ENCODE data around the gene OLIG3. TPM values are rescaled to one million over a fixed set of nuclear protein-coding genes. Genes with fewer than 3 reads are reported as not detected.
A peak's percentile ranks its signal among the peaks of the same experiment; 100 is the strongest.

OLIG3 gene
- total RNA-seq, 1 experiment from 2014 or later, result 5.4 TPM

DNA sequence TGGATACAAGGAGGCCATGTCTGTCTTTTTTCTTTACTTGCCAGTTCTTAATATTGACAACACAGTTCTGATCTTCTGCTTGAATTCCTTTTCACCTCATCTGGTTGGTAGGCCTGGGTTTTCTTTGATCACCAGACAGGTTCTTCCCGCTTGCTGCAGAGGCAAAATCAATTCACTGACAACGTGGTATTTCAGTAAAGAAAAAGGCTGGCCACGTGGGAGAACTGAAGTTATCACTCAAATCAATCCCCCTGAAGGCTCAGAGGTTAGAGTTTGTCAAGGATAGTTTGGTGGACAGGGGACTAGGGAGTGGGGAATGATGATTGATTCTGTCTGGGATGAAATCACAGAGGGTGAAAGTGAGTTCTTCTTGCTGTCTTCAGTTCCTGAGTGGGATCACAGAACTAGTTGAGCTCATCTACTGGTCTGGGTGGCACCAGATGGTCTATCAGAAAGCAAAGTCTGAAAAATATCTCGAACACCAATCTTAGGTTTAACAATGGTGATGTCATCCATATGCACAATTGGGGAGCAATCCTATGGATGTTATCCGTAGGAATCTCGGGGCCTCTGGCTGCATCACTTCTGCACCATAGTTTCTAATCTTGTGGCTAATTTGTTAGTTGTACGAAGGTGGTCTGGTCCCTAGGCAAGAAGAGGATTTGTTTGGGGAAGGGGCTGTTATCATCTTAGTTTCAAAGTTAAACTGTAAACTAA lies 37.3 kb upstream of the OLIG3 start:
- H3K9me3 Mint-ChIP-seq, result peaks cover 10% of the 10 kb centered on the region
- no peak overlapping the region for H3K4me3 Mint-ChIP-seq
- no peak for TF ChIP-seq SP1 (CRISPR knock-in tag; conservative IDR thresholded peaks at IDR 0.05)
- TF ChIP-seq ESRRA (CRISPR knock-in tag; IDR thresholded peaks at IDR 0.05; ENCODE audit: borderline replicate concordance), result no peak
- TF ChIP-seq JUN (CRISPR knock-in tag; IDR thresholded peaks at IDR 0.05), result no peak
- no peak for TF ChIP-seq CREB1 (CRISPR knock-in tag; IDR thresholded peaks at IDR 0.05)
- TF ChIP-seq NFATC4 (CRISPR knock-in tag; IDR thresholded peaks at IDR 0.05), result no peak
- no peak for TF ChIP-seq NR1H2 (CRISPR knock-in tag; IDR thresholded peaks at IDR 0.05)
- TF ChIP-seq, protein P1, sequence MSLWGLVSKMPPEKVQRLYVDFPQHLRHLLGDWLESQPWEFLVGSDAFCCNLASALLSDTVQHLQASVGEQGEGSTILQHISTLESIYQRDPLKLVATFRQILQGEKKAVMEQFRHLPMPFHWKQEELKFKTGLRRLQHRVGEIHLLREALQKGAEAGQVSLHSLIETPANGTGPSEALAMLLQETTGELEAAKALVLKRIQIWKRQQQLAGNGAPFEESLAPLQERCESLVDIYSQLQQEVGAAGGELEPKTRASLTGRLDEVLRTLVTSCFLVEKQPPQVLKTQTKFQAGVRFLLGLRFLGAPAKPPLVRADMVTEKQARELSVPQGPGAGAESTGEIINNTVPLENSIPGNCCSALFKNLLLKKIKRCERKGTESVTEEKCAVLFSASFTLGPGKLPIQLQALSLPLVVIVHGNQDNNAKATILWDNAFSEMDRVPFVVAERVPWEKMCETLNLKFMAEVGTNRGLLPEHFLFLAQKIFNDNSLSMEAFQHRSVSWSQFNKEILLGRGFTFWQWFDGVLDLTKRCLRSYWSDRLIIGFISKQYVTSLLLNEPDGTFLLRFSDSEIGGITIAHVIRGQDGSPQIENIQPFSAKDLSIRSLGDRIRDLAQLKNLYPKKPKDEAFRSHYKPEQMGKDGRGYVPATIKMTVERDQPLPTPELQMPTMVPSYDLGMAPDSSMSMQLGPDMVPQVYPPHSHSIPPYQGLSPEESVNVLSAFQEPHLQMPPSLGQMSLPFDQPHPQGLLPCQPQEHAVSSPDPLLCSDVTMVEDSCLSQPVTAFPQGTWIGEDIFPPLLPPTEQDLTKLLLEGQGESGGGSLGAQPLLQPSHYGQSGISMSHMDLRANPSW (CRISPR knock-in tag; conservative IDR thresholded peaks at IDR 0.05; ENCODE audit: low read depth), result no peak
- TF ChIP-seq ZNF138 (CRISPR knock-in tag; conservative IDR thresholded peaks at IDR 0.05), result no peak
- TF ChIP-seq, protein P2, sequence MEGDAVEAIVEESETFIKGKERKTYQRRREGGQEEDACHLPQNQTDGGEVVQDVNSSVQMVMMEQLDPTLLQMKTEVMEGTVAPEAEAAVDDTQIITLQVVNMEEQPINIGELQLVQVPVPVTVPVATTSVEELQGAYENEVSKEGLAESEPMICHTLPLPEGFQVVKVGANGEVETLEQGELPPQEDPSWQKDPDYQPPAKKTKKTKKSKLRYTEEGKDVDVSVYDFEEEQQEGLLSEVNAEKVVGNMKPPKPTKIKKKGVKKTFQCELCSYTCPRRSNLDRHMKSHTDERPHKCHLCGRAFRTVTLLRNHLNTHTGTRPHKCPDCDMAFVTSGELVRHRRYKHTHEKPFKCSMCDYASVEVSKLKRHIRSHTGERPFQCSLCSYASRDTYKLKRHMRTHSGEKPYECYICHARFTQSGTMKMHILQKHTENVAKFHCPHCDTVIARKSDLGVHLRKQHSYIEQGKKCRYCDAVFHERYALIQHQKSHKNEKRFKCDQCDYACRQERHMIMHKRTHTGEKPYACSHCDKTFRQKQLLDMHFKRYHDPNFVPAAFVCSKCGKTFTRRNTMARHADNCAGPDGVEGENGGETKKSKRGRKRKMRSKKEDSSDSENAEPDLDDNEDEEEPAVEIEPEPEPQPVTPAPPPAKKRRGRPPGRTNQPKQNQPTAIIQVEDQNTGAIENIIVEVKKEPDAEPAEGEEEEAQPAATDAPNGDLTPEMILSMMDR (IDR thresholded peaks at IDR 0.05), result no peak
- TF ChIP-seq SMAD3 (CRISPR knock-in tag; IDR thresholded peaks at IDR 0.05; ENCODE audit: borderline replicate concordance), result no peak
- TF ChIP-seq, protein P3, sequence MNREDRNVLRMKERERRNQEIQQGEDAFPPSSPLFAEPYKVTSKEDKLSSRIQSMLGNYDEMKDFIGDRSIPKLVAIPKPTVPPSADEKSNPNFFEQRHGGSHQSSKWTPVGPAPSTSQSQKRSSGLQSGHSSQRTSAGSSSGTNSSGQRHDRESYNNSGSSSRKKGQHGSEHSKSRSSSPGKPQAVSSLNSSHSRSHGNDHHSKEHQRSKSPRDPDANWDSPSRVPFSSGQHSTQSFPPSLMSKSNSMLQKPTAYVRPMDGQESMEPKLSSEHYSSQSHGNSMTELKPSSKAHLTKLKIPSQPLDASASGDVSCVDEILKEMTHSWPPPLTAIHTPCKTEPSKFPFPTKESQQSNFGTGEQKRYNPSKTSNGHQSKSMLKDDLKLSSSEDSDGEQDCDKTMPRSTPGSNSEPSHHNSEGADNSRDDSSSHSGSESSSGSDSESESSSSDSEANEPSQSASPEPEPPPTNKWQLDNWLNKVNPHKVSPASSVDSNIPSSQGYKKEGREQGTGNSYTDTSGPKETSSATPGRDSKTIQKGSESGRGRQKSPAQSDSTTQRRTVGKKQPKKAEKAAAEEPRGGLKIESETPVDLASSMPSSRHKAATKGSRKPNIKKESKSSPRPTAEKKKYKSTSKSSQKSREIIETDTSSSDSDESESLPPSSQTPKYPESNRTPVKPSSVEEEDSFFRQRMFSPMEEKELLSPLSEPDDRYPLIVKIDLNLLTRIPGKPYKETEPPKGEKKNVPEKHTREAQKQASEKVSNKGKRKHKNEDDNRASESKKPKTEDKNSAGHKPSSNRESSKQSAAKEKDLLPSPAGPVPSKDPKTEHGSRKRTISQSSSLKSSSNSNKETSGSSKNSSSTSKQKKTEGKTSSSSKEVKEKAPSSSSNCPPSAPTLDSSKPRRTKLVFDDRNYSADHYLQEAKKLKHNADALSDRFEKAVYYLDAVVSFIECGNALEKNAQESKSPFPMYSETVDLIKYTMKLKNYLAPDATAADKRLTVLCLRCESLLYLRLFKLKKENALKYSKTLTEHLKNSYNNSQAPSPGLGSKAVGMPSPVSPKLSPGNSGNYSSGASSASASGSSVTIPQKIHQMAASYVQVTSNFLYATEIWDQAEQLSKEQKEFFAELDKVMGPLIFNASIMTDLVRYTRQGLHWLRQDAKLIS (CRISPR knock-in tag; IDR thresholded peaks at IDR 0.05; ENCODE audit: borderline replicate concordance), result no peak
- TF ChIP-seq FOXK1 (CRISPR knock-in tag; IDR thresholded peaks at IDR 0.05), result no peak
- no peak for TF ChIP-seq TCF7 (CRISPR knock-in tag; IDR thresholded peaks at IDR 0.05; ENCODE audit: low read depth)
- TF ChIP-seq NR3C1 (CRISPR knock-in tag; conservative IDR thresholded peaks at IDR 0.05; ENCODE audit: low read depth), result no peak
- no peak for TF ChIP-seq RELA (CRISPR knock-in tag; IDR thresholded peaks at IDR 0.05; ENCODE audit: borderline replicate concordance)
- TF ChIP-seq ZNF416 (CRISPR knock-in tag; IDR thresholded peaks at IDR 0.05), result no peak
- no peaks in the 10 kb centered on the region; the same call in 1 of the 2 replicates for H3K27me3 Mint-ChIP-seq (ENCODE audit: low read depth)
- H3K36me3 Mint-ChIP-seq, result peaks cover under 1% of the 10 kb centered on the region
- CTCF ChIA-PET, result interaction anchor here (1.3 kb wide), 1 partner anchor 58 kb away, joined by 3 read pairs; no protein-coding TSS in a partner anchor
- DNase-seq (ENCODE audit: low spot score) (no peak), ATAC-seq (no peak)
- H3K27ac Mint-ChIP-seq, result no peak overlapping the region
- POLR2A ChIA-PET, result no interaction called here
- peaks cover 6% of the 10 kb centered on the region for H3K4me1 Mint-ChIP-seq

DNA sequence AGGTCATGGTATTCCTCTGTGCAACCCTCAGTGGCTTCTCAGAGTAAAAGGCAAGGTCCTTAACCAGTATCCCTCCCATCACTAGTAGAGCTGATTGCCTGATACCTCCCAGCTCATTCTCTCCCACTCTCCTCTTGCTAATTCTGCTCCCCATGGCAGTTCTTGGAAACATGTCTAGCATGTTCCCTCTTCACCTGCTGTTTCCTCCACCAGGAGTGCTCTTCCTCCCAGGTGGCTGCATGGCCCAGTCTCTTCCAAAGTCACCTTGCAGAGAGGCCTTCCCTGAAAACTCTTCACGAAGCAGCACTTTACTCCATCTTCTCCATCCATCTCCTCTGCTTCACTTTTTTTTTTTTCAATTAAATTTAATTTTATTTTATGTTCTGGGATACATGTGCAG lies 36.2 kb upstream of the OLIG3 start:
- CTCF ChIA-PET, result interaction anchor here (0.6 to 1.2 kb wide), 3 partner anchors 12 to 59 kb away, joined by 3 to 5 read pairs (median 3); no protein-coding TSS in a partner anchor
- peaks cover 19% of the 10 kb centered on the region for H3K9me3 Mint-ChIP-seq
- POLR2A ChIA-PET, result no interaction called here
- DNase-seq (ENCODE audit: low spot score) (no peak), ATAC-seq (peak; percentile 83)
- TF ChIP-seq, protein P4, sequence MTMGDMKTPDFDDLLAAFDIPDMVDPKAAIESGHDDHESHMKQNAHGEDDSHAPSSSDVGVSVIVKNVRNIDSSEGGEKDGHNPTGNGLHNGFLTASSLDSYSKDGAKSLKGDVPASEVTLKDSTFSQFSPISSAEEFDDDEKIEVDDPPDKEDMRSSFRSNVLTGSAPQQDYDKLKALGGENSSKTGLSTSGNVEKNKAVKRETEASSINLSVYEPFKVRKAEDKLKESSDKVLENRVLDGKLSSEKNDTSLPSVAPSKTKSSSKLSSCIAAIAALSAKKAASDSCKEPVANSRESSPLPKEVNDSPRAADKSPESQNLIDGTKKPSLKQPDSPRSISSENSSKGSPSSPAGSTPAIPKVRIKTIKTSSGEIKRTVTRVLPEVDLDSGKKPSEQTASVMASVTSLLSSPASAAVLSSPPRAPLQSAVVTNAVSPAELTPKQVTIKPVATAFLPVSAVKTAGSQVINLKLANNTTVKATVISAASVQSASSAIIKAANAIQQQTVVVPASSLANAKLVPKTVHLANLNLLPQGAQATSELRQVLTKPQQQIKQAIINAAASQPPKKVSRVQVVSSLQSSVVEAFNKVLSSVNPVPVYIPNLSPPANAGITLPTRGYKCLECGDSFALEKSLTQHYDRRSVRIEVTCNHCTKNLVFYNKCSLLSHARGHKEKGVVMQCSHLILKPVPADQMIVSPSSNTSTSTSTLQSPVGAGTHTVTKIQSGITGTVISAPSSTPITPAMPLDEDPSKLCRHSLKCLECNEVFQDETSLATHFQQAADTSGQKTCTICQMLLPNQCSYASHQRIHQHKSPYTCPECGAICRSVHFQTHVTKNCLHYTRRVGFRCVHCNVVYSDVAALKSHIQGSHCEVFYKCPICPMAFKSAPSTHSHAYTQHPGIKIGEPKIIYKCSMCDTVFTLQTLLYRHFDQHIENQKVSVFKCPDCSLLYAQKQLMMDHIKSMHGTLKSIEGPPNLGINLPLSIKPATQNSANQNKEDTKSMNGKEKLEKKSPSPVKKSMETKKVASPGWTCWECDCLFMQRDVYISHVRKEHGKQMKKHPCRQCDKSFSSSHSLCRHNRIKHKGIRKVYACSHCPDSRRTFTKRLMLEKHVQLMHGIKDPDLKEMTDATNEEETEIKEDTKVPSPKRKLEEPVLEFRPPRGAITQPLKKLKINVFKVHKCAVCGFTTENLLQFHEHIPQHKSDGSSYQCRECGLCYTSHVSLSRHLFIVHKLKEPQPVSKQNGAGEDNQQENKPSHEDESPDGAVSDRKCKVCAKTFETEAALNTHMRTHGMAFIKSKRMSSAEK (CRISPR knock-in tag; IDR thresholded peaks at IDR 0.05; ENCODE audit: borderline replicate concordance), result no peak
- no peak for TF ChIP-seq NFYB (CRISPR knock-in tag; conservative IDR thresholded peaks at IDR 0.05; ENCODE audit: low read depth)
- no peak overlapping the region for H3K4me3 Mint-ChIP-seq
- peaks cover 6% of the 10 kb centered on the region for H3K4me1 Mint-ChIP-seq
- H3K36me3 Mint-ChIP-seq, result peaks cover 10% of the 10 kb centered on the region
- H3K27ac Mint-ChIP-seq, result no peak overlapping the region; the same call in 1 of the 2 replicates
- H3K27me3 Mint-ChIP-seq (ENCODE audit: low read depth), result no peaks in the 10 kb centered on the region; the same call in 1 of the 2 replicates

Measured in WTC11 (cell line).